HG03060 (cell line): ENCODE data around the gene ST8SIA2.

Experiments used
- ATAC-seq: cut with Tn5 transposase; IDR thresholded peaks from one replicate; pipeline ENCODE4 v1.9.1; 2021; ENCODE audit warnings: low read depth, moderate number of reproducible peaks; ENCODE audit not compliant: unreplicated experiment

Gene ST8SIA2

GRCh38 chr15:92394309-92395097 is 822 bp downstream of the ST8SIA2 start:
- ATAC-seq: no peak

- no peak for ATAC-seq
Observed at GRCh38 chr15:92395098-92395635, 1.5 kb downstream of the ST8SIA2 start.

GRCh38 chr15:92399271-92399950 is 5.7 kb downstream of the ST8SIA2 start:
- ATAC-seq: no peak

GRCh38 chr15:92400573-92400972 is 6.9 kb downstream of the ST8SIA2 start:
- no peak for ATAC-seq

GRCh38 chr15:92400980-92401787 is 7.5 kb downstream of the ST8SIA2 start:
- no peak for ATAC-seq

- no peak for ATAC-seq
Observed at GRCh38 chr15:92402751-92403150, 9.1 kb downstream of the ST8SIA2 start.

- ATAC-seq: no peak
Observed at GRCh38 chr15:92405942-92406341, 12.3 kb downstream of the ST8SIA2 start.

GRCh38 chr15:92407321-92407720 is 13.6 kb downstream of the ST8SIA2 start:
- ATAC-seq: no peak

- no peak for ATAC-seq
Observed at GRCh38 chr15:92407916-92408315, 14.2 kb downstream of the ST8SIA2 start.

- no peak for ATAC-seq
Observed at GRCh38 chr15:92409006-92409405, 15.3 kb downstream of the ST8SIA2 start.

- no peak for ATAC-seq
Observed at GRCh38 chr15:92409521-92409920, 15.8 kb downstream of the ST8SIA2 start.

GRCh38 chr15:92410537-92410936 is 16.9 kb downstream of the ST8SIA2 start:
- no peak for ATAC-seq

GRCh38 chr15:92411256-92411655 is 17.6 kb downstream of the ST8SIA2 start:
- no peak for ATAC-seq

- ATAC-seq: no peak
Observed at GRCh38 chr15:92413510-92413909, 19.8 kb downstream of the ST8SIA2 start.

GRCh38 chr15:92415639-92416297 is 22.1 kb downstream of the ST8SIA2 start:
- ATAC-seq: no peak

GRCh38 chr15:92416557-92416956 is 22.9 kb downstream of the ST8SIA2 start:
- no peak for ATAC-seq

- ATAC-seq: no peak
Observed at GRCh38 chr15:92417716-92418115, 24.0 kb downstream of the ST8SIA2 start.

- no peak for ATAC-seq
Observed at GRCh38 chr15:92418864-92419263, 25.2 kb downstream of the ST8SIA2 start.

- ATAC-seq: no peak
Observed at GRCh38 chr15:92421976-92422375, 28.3 kb downstream of the ST8SIA2 start.

- ATAC-seq: no peak
Observed at GRCh38 chr15:92425578-92426225, 32.0 kb downstream of the ST8SIA2 start.
